Activated CD4-positive, CD25-positive, alpha-beta regulatory T cell (primary cell): Measurements from ENCODE around the gene SMAD5.
A peak's percentile ranks its signal among the peaks of the same experiment; 100 is the strongest.

Source experiments
- DNase-seq, 4 experiments: peaks; one replicate each; lab custom pipeline; 2025; lab: John Stamatoyannopoulos, UW

SMAD5 gene

DNA sequence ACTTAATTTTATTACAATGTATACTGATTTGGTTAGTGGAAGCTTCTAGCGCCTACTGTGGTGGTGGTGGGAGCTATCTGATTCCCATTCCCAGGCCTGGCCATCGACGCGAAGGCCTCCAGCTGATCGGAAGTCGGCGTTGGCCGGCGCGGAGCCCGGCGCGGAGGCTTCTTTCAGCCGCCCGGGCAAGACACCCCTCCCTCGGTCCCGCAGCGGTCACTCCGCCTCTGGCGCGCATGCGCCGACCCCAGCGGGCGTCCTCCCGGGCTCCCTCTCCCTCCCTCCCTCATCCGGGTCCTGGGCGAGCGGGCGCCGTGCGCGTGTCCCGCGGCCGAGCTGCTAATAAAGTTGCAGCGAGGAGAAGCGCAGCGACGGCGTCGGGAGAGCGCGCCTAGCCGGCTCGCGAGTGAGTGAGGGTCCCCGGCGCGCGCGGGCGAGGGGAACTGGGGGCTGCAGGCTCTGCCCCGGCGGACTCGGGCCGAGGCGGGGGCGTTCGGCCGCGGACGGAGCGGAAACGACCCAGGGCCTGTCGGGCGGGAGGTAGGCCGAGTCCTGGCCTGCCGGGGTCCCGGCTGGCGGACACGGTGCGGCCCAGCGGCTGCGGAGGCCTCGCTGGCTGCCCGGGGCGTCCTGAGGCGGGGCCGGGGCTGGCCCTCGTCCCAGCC, at the start of gene SMAD5:
TSS of gene SMAD5 (plus strand) at position 289 of the 665 bp plus-strand sequence. CDS start 20,916 bp downstream, outside the sequence.
- DNase-seq: peak; percentile 13 to 38 (median 34)

DNA sequence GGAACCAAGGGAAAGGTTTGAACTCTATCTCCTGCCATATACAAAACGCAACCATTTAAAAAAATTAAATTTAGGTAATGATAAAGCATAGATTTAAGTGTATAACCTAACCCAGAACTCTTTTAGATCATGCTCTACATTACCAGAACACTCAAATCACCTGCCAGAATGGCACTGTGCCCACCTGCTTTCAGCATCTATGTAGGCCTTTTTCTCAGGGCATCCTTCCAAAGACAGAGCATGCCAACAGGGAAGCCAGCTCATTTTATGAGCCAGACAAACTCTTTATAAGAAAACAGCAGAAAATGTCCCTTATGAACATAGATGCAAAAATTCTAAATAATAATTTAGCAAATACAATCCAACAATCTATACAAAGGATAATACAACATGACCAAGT, 47.9 kb upstream of the SMAD5 start:
- no peak for DNase-seq

DNA sequence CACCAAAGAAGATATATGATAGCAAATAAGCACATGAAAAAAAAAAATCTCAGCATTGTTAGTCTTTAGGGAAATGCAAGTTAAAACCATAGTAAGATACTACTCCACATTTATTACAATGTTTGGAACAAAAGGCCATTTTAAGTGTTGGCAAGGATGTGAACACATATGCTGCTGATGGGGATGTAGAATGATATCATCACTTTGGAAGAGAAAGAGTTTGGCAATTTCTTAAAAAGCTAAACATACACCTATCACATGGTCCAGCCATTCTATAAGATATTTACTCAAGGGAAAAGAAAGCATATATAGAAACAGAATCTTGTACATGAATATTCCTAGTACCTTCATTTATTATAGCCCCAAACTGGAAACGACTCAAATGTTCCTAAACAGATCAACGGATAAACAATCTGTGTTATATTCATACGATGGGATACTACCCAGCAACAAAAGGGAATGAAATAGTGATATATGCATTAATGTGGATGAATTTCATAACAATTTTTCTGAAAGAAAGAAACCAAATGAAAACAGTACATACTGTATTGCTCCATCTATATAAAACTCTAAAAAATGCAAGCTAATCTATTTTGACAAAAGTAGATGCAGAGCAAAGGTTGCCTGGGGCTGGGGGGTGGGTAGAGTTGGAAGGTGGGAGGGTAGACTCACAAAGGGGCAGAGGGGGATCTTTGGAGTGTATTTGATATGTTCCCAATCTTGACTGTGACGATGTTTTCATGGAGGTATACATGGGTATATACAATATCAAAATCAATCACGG, 45.7 kb upstream of the SMAD5 start:
- DNase-seq: no peak

DNA sequence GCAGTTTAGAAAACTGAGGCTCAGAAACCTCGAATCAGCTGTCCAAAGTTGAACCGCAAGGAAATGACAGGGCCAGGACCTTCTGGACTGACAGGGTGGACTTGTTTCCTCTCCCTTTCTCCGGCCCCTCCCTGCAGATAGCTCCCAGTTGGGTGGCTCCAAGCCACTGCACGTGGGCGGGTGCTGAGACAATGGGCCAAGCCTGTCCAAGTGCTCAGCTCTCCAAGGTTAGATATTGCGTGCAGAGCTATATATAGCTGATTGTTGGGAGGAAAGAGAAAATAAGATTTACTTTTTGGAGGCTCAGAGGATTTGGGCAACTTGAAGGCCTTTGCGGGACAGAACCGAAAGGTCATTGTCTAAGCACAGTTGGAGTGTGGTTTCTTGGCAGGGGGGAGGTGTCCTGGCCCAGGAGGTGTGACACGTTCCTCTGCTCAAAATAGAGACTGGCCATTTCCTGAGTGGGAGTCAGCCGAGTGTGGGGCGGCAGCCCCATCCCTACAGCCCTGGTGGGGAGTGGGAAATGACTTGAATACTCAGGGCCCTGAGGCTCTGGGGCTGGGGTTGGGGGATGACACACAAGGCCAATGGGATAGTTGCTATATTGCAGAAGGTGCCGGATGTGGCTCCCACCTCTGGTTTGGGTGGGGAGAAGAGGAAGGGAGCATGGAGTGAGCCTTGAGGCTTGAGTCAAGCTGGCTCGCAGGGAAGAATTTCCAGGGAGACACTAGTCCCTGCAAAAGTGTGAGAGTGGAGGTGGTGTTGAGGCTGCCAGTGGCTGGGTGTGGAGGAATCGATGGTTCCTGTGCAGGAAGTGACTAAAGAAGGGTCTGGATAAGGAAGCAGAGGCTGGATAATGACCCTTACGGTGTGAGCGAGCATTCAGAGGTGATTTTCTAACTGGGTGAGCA, 44.4 kb upstream of the SMAD5 start:
- DNase-seq: no peak

DNA sequence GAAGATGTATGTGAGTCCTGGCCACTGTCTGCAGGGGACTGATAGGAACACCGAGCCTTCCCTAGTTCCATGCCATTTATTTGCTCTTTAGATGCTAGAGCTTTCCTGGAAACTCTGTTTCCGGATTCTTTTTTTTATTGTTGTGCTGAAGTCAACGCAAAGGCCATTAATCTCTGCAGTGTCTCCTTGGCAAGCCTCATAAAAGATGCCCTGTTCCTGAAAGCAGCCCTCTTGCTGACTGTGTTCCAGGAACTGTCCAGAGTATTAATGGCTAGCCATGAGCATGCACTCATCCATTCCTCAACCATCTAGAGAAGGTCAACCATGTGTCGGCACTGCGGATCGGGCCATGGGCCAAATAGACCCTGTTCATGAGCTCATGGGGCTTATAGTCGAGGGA, 42.9 kb upstream of the SMAD5 start:
- no peak for DNase-seq

DNA sequence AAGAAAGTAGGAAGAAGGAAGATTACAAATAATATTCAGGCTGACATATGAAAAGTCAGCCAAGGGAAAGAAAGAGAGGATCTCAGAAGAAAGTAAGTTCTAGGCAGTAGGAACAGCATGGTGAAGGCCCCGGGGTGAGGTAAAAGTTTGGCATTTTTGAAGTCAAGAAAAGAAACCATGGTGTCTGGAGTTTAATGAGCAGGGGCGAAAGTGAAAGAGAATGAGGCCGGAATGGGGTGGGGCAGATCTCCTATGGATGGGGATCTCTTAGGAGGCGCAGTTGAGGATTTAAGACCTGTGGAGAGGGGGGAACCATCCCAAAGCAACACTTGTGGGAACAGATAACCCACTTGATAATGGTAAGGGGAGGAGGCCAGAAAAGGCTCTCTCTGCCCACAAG, 42.3 kb upstream of the SMAD5 start:
- no peak for DNase-seq

DNA sequence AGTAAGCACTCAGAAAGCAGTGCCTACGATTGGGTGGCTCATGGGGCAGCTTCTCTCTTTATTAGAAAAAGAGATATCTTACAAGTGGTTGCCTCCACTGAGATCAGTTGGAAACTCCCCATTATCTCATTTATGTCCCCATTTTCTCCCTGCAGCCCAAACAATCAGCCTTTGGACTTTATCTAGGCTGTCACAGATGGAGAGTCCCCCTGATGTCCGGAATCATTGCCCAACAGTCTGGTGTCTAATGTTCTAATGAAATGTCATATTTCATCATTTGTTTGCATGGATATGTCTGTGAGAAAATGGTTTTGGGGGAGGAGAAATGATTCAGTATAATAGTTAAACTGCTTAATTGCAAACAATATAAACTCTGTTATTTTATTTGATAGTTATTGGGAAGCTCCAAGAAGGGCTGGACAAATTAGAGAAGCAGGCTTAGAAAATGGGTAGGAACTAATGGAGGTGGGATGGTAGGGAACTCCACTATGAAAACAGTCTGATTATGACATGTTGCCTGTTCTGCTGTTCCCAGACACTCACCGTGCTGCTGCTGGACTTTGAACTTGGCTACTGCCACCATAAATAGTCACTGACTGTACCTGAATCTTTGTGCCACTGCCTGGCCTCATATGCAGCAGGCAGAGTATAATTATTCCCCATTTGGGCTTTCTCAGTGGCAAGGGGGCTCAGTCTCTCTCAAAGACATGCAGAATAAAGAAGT, 38.3 kb upstream of the SMAD5 start:
- no peak for DNase-seq

DNA sequence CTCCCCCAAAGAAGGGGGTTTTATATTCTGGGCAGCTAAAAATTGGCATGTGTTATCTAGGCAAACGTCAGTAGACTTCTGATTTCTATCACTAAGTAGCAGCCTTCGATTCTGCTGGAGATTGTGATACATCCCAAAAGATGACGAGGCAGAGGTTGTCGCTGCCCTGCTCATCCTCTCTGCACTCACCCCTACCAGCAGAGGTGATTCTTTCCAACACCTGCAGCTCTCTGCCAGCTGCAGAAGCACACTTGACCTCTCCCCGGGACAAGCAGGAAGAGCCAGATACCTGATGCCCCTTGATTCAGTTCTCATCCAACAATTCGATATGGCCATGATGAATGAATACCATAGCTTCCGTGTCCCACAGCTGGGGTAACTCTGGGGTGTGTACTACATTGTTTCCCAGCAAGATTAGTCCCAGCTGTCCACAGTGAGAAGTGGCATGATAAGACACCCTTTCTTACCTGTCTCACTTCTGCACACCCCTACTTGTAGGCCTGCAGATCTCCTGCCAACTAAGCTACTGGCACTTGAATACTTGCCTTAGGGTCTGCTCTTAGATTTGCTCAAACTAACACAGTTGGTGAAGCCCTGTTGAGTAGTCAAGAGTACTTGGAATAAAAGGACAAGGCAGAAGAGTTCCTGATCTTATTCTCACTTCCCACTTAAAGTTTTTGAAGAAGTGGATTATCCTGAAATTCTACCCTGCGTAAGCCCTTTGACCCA, 37.6 kb upstream of the SMAD5 start:
- no peak for DNase-seq

DNA sequence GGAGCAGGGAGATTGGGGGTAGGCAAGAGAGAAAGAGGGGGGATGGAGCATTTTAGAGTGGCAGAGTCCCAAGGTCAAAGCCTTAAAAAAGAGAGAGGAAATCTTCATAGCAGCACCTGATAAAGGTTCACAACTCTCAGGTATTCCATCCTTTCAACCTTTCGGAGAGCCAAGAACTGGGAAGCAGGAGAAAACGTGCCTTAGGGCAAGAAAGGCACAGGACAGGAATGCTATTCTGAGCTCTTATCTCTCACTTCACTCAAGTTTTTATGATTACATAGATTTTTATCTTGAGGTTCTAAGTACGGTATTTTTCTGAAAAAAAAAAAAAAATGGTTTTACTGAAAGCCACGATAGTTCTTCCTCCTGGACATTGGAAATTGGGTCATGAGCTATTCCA, 34.5 kb upstream of the SMAD5 start:
- DNase-seq: no peak

DNA sequence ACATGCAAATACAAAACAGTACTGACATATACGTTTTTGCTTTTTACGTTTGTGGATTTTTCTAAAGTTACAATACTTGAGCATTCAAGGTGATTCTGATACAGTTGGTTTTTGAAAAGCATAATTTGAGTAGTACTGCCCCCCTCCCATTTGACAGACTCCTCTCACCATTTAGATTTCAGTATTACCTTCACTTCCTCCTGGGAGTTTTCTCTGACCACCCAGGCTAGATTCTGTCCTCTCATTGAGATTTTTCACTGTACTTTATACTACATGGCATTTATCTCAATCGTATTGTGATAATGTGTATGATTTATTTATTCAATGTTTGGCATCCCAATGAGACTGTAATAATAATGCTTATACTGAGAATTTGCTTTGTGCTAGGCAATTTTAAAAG, 32.8 kb upstream of the SMAD5 start:
- no peak for DNase-seq

DNA sequence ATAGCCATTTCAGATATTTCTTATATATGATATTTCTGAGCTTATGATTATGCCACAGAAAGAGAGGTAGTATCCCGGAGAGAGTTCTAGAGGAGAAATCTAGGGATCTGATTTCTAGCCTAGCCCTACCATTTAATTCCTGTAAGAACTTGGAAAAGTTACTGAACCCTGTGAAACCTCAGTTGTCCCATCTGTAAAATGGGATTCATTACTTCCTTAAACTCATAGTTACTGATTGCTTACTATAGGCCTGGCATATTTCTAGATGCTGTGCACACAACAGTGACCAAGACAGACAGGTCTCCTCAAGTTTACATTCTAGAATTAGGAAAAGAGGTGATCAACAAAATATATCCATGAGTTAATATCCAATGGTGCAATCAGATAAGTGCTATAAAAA, 30.8 kb upstream of the SMAD5 start:
- no peak for DNase-seq

DNA sequence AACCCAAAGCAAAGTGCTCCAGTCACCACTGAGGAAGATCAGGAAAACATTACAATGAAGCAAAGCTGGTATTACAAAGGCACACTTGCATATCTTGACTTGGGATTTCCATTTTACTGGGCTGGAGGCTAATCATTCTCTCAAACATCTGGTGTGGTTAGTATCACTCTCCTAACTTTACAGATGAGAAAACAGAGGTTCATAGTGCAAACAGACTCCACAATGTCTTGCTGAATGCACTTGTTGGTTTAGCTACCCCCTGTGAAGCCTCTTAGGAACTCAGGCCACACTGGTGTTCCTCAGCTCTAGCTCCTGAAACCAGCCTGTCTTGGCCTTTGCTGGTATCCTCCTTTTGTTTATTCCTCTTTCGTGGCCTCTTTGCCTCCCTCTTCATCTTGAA, 29.5 kb upstream of the SMAD5 start:
- no peak for DNase-seq

DNA sequence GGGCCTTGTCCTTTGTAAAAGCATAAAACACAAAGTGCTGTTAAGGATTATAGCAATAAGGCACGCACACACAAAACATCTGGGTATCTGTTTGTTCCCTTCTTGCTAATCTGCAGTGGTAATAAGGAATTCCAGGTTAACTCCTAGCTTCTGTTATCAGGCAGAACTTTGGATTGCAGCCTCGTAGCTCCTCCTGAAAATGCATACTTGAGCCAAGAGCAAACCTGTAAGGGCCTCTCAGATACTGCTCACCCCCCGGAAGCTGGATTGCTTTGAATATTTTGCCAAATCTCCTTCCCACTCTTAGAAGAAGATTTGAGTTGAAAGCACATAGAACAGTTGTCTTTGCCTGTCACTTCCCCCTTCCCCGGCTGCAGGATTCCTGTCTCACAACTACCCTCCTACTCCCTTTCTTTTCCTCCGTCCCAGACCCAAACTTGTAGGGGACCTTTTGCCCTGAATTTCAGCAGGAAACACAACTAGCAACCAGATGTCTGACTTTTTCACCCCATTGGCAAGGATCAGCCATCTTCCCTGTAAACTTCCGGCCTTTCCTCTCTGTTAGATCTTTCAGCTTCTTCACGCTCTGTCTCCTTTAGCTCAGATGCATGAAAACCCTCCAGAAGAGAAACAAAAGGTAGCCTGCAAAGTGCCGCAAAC, 28.2 kb upstream of the SMAD5 start:
- DNase-seq: no peak

DNA sequence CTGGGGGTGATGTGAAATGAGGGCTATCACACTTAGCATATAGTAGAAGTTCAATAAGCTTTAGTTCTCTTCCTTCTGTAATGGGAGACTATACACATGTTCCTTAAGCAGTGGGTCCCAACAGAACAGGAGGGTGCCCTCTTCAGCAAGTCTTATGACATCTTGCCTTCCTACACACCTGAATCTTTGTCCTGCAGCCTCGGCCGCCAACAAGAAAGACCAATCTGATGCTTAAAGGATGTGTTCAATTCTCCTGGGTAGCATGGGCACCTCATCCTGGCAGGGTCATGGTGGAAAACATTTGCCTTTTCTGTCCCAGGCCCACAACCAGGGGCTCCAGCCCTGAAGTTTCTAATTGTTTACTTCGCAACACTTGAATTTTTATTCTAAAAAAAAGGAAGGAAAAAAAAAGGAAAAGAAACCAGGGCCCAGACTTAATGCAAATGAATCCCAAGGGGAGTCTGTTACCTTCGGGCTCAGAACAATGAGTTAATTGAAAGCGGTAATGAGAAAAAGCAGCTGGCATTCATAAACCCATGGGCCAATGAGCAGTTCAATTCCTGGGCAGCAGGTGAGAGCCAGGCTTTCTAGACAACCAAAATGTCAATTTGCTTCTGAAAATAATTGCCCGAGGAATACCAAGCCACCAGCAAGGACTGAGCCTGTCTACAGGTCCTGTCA, 26.2 kb upstream of the SMAD5 start:
- DNase-seq: no peak

DNA sequence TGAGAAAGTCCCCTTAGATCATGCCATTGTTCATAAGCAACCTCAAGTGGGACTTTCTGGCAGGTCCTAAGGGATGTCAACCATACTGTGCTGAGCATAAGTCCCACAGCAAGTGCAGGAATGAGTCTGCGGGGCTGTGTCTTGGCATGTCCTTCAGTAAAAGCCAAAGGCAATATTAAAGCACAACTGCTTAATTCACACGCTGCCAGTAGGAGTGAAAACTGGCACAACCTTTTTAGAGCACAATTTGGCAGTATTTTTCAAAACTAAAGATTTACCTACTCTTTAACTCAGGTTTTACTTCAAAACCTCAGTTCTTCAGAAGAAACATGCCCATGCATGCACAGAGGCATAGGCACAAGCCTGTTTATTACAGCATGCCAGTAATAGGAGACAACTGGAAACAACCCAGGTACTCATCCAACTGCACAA, 24.4 kb upstream of the SMAD5 start:
- DNase-seq: no peak

DNA sequence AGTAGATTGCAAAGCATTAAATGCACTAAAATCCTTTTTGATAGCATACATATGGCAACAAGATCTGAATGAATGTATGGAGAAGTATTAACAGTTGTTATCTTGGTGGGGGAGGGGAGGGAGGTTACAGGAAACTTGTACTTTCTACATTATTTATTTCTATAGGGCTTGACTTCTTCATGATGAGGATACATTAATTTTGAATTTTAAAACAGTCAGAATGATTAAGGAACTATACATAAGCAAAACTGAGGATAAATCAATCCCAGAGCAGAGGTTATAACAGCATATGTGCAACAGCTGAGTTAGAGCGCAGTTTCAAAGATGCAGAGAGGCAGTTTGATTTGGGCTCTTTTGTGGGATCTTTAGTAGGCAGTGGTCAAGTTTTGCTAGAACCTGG, 23.9 kb upstream of the SMAD5 start:
- no peak for DNase-seq

DNA sequence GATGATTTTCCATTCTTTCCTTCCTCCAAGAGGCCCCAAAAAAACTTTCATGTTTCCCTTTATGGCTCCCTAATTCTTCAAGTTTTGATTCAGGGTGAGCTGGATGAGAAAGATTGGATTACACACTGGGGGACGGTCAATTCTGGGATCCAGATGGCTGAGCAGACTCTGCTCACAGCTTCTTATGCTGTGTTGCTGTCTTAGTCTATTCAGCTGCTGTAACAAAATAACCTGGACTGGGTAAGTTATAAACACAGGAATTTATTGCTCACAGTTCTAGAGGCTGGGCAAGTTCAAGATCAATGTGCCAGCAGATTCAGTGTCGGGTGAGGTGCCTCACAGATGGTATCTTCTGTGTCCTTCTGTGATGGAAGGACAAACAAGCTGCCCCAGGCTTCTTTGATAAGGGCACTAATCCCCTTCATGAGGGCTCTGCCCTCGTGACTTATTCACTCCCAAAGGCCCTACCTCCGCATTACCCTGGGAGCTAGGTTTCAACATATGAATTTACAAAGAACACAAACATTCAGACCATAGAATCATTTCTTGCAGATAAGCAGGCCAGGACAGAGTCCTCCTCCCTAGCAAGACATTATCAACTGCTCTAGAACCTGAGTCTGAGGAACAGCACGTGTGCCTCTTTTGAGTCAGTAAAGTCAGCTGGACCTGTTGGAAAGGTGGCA, 23.1 kb upstream of the SMAD5 start:
- no peak for DNase-seq

DNA sequence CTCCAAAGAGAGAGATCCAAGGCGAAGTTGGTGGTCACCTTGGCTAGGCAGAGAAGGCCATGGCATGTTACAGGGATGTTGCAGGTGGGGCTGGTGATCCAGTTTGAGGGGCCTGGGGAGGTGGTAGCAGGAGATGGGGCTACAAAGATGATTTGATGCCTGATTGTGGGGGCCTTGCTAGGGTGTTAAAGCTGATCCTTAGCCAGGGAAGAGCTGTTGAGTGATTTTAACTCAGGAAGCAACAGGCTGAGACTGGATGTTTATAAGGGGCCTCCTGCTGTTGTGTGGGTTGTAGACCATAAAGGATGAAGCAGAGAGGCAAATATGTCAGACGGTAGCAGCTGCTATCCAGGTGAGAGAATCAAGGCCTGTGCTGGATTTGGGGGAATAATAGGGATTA, 19.0 kb upstream of the SMAD5 start:
- DNase-seq: no peak

DNA sequence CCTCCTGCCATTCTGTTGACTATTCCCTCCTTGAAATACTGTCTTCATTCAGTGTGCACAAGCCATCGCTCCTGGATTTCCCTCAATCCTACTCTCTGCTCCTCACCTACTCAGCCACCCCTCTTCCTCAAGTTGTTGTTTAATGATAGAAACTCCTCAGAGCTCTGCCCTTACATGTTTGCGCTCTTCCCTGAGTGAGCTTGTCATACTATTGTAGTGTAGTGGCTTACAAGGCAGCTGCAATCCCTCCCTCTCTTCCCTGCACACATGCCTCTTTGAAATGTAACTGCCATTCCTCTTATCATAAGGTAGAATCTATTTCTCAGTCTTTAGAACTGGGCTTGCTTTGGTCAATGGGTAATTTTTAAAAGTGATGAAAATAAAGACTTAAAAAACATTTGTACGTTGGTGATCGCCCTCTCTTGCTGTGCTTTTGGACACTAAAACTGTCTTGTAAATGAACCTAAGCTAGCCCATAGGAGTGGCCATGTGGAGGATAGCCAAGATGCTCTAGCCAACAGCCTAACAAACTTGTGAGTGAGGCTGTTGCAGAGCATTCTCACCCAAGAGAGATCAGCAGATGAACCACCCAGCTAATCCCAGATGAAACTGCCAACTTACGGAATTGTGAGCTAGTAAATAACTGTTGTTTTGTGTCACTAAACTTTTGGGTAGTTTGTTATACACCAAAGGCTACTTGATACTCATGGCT, 18.1 kb upstream of the SMAD5 start:
- no peak for DNase-seq
